ENCODE results near the gene ZNF410. TPM values are rescaled to one million over a fixed set of nuclear protein-coding genes. Genes with fewer than 3 reads are reported as not detected.

ZNF410 gene
- total and polyA plus RNA-seq, 2 of the 13 experiments (the other 11 are each of a cell fraction or from before 2014, with no cell fraction given) = 19.2 to 44.3 TPM

DNA sequence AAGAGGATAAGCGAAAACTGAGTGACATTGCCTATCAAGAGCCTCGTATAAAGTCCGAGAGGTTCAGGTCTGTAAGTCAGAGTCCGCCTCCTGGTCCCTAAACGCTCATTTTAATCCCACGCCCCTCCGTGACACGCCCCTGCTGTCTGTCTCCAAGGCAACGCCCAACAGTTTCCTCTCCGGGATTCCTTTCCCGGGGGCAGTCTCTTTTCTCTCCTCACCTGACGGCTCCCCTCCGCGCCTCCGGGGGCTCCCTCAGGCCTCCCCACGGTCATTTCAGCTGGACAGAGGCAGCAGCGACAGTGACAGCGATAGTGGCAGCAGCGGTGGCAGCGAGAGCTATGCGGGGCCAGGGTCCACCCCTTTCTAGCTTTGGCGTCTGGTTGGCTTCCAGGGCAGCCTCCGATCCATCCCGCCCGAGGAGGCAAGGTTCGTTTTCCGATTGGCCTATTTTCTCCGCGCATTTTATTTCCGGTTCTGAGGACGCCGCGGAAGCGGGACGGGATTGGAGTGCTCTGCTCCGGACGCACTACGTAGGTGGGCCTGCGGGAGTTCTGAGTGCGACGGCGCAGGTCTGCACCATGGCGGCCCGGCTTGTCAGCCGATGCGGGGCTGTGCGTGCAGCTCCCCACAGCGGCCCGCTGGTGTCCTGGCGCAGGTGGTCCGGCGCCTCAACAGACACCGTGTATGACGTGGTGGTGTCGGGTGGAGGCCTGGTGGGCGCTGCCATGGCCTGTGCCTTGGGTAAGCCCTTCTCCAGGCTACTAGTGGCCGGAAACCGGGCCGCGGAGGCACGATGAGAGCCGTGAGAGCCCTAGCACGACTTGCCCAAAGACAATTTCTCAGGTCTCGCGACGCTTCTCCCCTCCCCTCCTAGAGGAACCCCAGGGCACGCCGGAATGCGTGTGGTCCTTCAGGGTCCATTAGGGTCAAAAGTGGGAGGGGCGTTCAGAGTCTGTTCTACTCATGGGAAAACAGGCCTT, 63.4 kb downstream of the ZNF410 start, which contains the start of the genes COQ6 and FAM161B (continued):
- TF ChIP-seq, protein P1, sequence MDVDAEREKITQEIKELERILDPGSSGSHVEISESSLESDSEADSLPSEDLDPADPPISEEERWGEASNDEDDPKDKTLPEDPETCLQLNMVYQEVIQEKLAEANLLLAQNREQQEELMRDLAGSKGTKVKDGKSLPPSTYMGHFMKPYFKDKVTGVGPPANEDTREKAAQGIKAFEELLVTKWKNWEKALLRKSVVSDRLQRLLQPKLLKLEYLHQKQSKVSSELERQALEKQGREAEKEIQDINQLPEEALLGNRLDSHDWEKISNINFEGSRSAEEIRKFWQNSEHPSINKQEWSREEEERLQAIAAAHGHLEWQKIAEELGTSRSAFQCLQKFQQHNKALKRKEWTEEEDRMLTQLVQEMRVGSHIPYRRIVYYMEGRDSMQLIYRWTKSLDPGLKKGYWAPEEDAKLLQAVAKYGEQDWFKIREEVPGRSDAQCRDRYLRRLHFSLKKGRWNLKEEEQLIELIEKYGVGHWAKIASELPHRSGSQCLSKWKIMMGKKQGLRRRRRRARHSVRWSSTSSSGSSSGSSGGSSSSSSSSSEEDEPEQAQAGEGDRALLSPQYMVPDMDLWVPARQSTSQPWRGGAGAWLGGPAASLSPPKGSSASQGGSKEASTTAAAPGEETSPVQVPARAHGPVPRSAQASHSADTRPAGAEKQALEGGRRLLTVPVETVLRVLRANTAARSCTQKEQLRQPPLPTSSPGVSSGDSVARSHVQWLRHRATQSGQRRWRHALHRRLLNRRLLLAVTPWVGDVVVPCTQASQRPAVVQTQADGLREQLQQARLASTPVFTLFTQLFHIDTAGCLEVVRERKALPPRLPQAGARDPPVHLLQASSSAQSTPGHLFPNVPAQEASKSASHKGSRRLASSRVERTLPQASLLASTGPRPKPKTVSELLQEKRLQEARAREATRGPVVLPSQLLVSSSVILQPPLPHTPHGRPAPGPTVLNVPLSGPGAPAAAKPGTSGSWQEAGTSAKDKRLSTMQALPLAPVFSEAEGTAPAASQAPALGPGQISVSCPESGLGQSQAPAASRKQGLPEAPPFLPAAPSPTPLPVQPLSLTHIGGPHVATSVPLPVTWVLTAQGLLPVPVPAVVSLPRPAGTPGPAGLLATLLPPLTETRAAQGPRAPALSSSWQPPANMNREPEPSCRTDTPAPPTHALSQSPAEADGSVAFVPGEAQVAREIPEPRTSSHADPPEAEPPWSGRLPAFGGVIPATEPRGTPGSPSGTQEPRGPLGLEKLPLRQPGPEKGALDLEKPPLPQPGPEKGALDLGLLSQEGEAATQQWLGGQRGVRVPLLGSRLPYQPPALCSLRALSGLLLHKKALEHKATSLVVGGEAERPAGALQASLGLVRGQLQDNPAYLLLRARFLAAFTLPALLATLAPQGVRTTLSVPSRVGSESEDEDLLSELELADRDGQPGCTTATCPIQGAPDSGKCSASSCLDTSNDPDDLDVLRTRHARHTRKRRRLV (CRISPR knock-in tag; IDR thresholded peaks at IDR 0.05) = peak; percentile 30; the same call in 1 of the 2 replicates
- TF ChIP-seq KDM3A (CRISPR knock-in tag; IDR thresholded peaks at IDR 0.05; ENCODE audit: low read depth) (no peak), TAF15 (IDR thresholded peaks at IDR 0.05; ENCODE audit: low read depth, low read length, poor library complexity, severe bottlenecking) (no peak), HNF4A (CRISPR knock-in tag; IDR thresholded peaks at IDR 0.05) (peak; percentile 71), ZSCAN22 (CRISPR knock-in tag; IDR thresholded peaks at IDR 0.05) (no peak), ZNF282 (IDR thresholded peaks at IDR 0.05; ENCODE audit: partially characterized antibody) (no peak), ZNF652 (CRISPR knock-in tag; IDR thresholded peaks at IDR 0.05; ENCODE audit: borderline replicate concordance, low read depth) (no peak; the same call in 1 of the 2 replicates), KDM1A (CRISPR knock-in tag; IDR thresholded peaks at IDR 0.05) (no peak), ZNF607 (CRISPR knock-in tag; IDR thresholded peaks at IDR 0.05; ENCODE audit: borderline replicate concordance) (peak; percentile 76; the same call in 1 of the 2 replicates), HDAC2 (CRISPR knock-in tag; IDR thresholded peaks at IDR 0.05) (no peak; the same call in none of the 2 replicates), ZNF12 (CRISPR knock-in tag; IDR thresholded peaks at IDR 0.05) (peak; percentile 69; the same call in 1 of the 2 replicates), ISX (CRISPR knock-in tag; conservative IDR thresholded peaks at IDR 0.05) (no peak), ZNF781 (CRISPR knock-in tag; IDR thresholded peaks at IDR 0.05; ENCODE audit: borderline replicate concordance, not compliant biosample characterization) (no peak), XBP1 (CRISPR knock-in tag; IDR thresholded peaks at IDR 0.05) (no peak), ELF3 (CRISPR knock-in tag; IDR thresholded peaks at IDR 0.05) (peak; percentile 56; the same call in 1 of the 2 replicates), ATM (IDR thresholded peaks at IDR 0.05; ENCODE audit: borderline replicate concordance) (no peak)
- TF ChIP-seq, protein P2, sequence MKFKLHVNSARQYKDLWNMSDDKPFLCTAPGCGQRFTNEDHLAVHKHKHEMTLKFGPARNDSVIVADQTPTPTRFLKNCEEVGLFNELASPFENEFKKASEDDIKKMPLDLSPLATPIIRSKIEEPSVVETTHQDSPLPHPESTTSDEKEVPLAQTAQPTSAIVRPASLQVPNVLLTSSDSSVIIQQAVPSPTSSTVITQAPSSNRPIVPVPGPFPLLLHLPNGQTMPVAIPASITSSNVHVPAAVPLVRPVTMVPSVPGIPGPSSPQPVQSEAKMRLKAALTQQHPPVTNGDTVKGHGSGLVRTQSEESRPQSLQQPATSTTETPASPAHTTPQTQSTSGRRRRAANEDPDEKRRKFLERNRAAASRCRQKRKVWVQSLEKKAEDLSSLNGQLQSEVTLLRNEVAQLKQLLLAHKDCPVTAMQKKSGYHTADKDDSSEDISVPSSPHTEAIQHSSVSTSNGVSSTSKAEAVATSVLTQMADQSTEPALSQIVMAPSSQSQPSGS (CRISPR knock-in tag; IDR thresholded peaks at IDR 0.05) = peak; percentile 54; the same call in 1 of the 2 replicates
- TF ChIP-seq, protein P3, sequence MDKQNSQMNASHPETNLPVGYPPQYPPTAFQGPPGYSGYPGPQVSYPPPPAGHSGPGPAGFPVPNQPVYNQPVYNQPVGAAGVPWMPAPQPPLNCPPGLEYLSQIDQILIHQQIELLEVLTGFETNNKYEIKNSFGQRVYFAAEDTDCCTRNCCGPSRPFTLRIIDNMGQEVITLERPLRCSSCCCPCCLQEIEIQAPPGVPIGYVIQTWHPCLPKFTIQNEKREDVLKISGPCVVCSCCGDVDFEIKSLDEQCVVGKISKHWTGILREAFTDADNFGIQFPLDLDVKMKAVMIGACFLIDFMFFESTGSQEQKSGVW (CRISPR knock-in tag; IDR thresholded peaks at IDR 0.05; ENCODE audit: borderline replicate concordance) = no peak; the same call in 1 of the 2 replicates
- TF ChIP-seq, protein P4, sequence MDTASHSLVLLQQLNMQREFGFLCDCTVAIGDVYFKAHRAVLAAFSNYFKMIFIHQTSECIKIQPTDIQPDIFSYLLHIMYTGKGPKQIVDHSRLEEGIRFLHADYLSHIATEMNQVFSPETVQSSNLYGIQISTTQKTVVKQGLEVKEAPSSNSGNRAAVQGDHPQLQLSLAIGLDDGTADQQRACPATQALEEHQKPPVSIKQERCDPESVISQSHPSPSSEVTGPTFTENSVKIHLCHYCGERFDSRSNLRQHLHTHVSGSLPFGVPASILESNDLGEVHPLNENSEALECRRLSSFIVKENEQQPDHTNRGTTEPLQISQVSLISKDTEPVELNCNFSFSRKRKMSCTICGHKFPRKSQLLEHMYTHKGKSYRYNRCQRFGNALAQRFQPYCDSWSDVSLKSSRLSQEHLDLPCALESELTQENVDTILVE (CRISPR knock-in tag; IDR thresholded peaks at IDR 0.05) = peak; percentile 77; the same call in 1 of the 2 replicates
- TF ChIP-seq, protein P5, sequence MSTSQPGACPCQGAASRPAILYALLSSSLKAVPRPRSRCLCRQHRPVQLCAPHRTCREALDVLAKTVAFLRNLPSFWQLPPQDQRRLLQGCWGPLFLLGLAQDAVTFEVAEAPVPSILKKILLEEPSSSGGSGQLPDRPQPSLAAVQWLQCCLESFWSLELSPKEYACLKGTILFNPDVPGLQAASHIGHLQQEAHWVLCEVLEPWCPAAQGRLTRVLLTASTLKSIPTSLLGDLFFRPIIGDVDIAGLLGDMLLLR (CRISPR knock-in tag; IDR thresholded peaks at IDR 0.05) = peak; percentile 82; the same call in 1 of the 2 replicates

Data from HepG2 (cell line).